GM23338 (cell line): Measurements from ENCODE around the gene PKM. TPM values are rescaled to one million over a fixed set of nuclear protein-coding genes. Genes with fewer than 3 reads are reported as not detected.

ENCODE experiments used
- ATAC-seq: fragments of 200-7000 bp; cut with Tn5 transposase; 3 replicates; pipeline ENCODE4 v1.9.1; 2020
- DNase-seq: peaks from one replicate; pipeline ENCODE4 v3.0.0-alpha.2; 2015; ENCODE audit warnings: low spot score
- H2AFZ ChIP-seq: fragments of 200-600 bp; sonication (generic); 2 replicates; pipeline ENCODE4 v1.8.0; 2016; ENCODE audit warnings: antibody characterized with exemption, mild to moderate bottlenecking, moderate library complexity
- H3F3A ChIP-seq: fragments of 200-600 bp; sonication (generic); replicated peaks from 2 replicates; pipeline ENCODE4 v1.8.0; 2017; ENCODE audit warnings: antibody characterized with exemption, mixed run types, low read depth
- H3K27ac ChIP-seq: fragments of 200-600 bp; sonication (generic); 2 replicates; pipeline ENCODE4 v1.6.1; 2016; ENCODE audit warnings: low read depth
- H3K27me3 ChIP-seq: fragments of 200-600 bp; sonication (generic); 2 replicates; pipeline ENCODE4 v1.8.0; 2016; ENCODE audit warnings: mild to moderate bottlenecking, mixed run types, moderate library complexity; ENCODE audit not compliant: insufficient read depth
- H3K36me3 ChIP-seq: fragments of 200-600 bp; sonication (generic); 2 replicates; pipeline ENCODE4 v1.8.0; 2016; ENCODE audit warnings: mild to moderate bottlenecking; ENCODE audit not compliant: insufficient read depth
- H3K4me1 ChIP-seq: fragments of 200-600 bp; sonication (generic); 2 replicates; pipeline ENCODE4 v1.8.0; 2016; ENCODE audit warnings: mild to moderate bottlenecking, moderate library complexity; ENCODE audit not compliant: insufficient read depth
- H3K4me2 ChIP-seq: fragments of 200-600 bp; sonication (generic); 2 replicates; pipeline ENCODE4 v1.7.1; 2017; ENCODE audit warnings: mixed run types
- H3K4me3 ChIP-seq: fragments of 200-600 bp; sonication (generic); 2 replicates; pipeline ENCODE4 v1.6.1; 2016; ENCODE audit warnings: mixed run types
- H3K79me2 ChIP-seq: fragments of 200-600 bp; sonication (generic); replicated peaks from 2 replicates; pipeline ENCODE4 v1.8.0; 2017; ENCODE audit warnings: mild to moderate bottlenecking; ENCODE audit not compliant: insufficient read depth
- H3K9me2 ChIP-seq: fragments of 200-600 bp; sonication (generic); 2 replicates; pipeline ENCODE4 v1.8.0; 2017; ENCODE audit not compliant: insufficient read depth
- H4K20me1 ChIP-seq: fragments of 200-600 bp; sonication (generic); replicated peaks from 2 replicates; pipeline ENCODE4 v1.8.0; 2017; ENCODE audit warnings: mild to moderate bottlenecking; ENCODE audit not compliant: insufficient read depth
- H3K27ac Mint-ChIP-seq: 2 replicates; pipeline ENCODE4 v1.8.0; 2020; ENCODE audit warnings: inconsistent platforms, mild to moderate bottlenecking, moderate library complexity, mixed read lengths
- H3K27me3 Mint-ChIP-seq: 3 replicates; pipeline ENCODE4 v1.8.0; 2022; ENCODE audit warnings: low read depth, mild to moderate bottlenecking, moderate library complexity, mixed read lengths, inconsistent platforms; ENCODE audit not compliant: insufficient read depth, poor library complexity
- H3K36me3 Mint-ChIP-seq: 3 replicates; pipeline ENCODE4 v1.8.0; 2021; ENCODE audit warnings: low read depth, mild to moderate bottlenecking, inconsistent platforms, moderate library complexity, mixed read lengths
- H3K4me1 Mint-ChIP-seq: 3 replicates; pipeline ENCODE4 v1.8.0; 2020; ENCODE audit warnings: mild to moderate bottlenecking, inconsistent platforms, mixed read lengths
- H3K4me3 Mint-ChIP-seq: 3 replicates; pipeline ENCODE4 v1.8.0; 2021; ENCODE audit warnings: moderate library complexity, mild to moderate bottlenecking, inconsistent platforms, mixed read lengths
- H3K9me3 Mint-ChIP-seq: 3 replicates; pipeline ENCODE4 v1.8.0; 2020; ENCODE audit warnings: moderate library complexity, mild to moderate bottlenecking, inconsistent platforms, mixed read lengths
- ETS1 ChIP-seq: IDR thresholded peaks from 2 replicates; pipeline ENCODE4 v1.6.1; 2016; ENCODE audit warnings: antibody characterized with exemption
- ZNF462 ChIP-seq: fragments of 250-450 bp; sonication (Bioruptor Pico); IDR thresholded peaks from 2 replicates; pipeline ENCODE4 v1.5.0; 2020; ENCODE audit warnings: mild to moderate bottlenecking, moderate library complexity
- polyA plus RNA-seq: library from polyadenylated mRNA; unstranded; fragments of >200 nt; fragmentation: Nextera tagmentation; extraction: Ambion mirVana; gene quantifications from 2 replicates; pipeline ENCODE4 v1.2.1, GENCODE V29; 2016
- total RNA-seq: library from RNA; depleted of rRNA; stranded (reverse); fragments of >200 nt; shearing (Covaris generic); gene quantifications from 2 replicates; pipeline ENCODE4 v1.2.3, GENCODE V29; 2014
- TF ChIP-seq, protein P1 (sequence below): IDR thresholded peaks from one replicate; pipeline ENCODE4 v1.6.1; 2018; ENCODE audit warnings: antibody characterized with exemption; ENCODE audit not compliant: unreplicated experiment

The PKM gene
- total and polyA plus RNA-seq, 2 experiments from 2014 or later: 432 to 1,137 TPM

GRCh38 chr15:72207558-72208085, 23.4 kb downstream of the PKM start (continued):
- TF ChIP-seq, protein P1, sequence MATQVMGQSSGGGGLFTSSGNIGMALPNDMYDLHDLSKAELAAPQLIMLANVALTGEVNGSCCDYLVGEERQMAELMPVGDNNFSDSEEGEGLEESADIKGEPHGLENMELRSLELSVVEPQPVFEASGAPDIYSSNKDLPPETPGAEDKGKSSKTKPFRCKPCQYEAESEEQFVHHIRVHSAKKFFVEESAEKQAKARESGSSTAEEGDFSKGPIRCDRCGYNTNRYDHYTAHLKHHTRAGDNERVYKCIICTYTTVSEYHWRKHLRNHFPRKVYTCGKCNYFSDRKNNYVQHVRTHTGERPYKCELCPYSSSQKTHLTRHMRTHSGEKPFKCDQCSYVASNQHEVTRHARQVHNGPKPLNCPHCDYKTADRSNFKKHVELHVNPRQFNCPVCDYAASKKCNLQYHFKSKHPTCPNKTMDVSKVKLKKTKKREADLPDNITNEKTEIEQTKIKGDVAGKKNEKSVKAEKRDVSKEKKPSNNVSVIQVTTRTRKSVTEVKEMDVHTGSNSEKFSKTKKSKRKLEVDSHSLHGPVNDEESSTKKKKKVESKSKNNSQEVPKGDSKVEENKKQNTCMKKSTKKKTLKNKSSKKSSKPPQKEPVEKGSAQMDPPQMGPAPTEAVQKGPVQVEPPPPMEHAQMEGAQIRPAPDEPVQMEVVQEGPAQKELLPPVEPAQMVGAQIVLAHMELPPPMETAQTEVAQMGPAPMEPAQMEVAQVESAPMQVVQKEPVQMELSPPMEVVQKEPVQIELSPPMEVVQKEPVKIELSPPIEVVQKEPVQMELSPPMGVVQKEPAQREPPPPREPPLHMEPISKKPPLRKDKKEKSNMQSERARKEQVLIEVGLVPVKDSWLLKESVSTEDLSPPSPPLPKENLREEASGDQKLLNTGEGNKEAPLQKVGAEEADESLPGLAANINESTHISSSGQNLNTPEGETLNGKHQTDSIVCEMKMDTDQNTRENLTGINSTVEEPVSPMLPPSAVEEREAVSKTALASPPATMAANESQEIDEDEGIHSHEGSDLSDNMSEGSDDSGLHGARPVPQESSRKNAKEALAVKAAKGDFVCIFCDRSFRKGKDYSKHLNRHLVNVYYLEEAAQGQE: no peak
- TF ChIP-seq ZNF462 (CRISPR knock-in tag): no peak

DNA sequence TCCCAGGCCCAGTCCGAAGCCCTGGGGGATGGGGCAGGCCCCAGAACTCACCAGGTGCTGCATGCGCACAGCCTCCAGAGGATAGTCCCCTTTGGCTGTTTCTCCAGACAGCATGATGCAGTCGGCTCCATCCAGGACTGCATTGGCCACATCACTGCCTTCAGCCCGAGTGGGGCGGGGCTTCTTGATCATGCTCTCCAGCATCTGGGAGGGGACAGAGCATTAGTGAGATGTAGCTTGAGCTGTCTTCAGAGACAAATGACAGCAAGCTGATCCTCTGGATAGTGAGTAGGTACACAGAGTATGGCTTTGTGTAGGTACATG, 24.4 kb downstream of the PKM start:
- H3K79me2 ChIP-seq: peaks cover 8% of the 10 kb centered on the region
- no peak overlapping the region for H3K4me3 Mint-ChIP-seq

More for the DNA sequence above, 24.4 kb downstream of the PKM start:
- Histone ChIP-seq H3K4me3 (no peak overlapping the region), H3K4me1 (no peaks in the 10 kb centered on the region), H2AFZ (no peak overlapping the region), H3K36me3 (peaks cover 95% of the 10 kb centered on the region), H3K27me3 (no peaks in the 10 kb centered on the region), H3F3A (peaks cover 65% of the 10 kb centered on the region), H3K4me2 (no peak overlapping the region), H4K20me1 (peaks cover 51% of the 10 kb centered on the region), H3K27ac (no peak overlapping the region), H3K9me2 (no peaks in the 10 kb centered on the region)
- H3K9me3 Mint-ChIP-seq: no peaks in the 10 kb centered on the region
- TF ChIP-seq ETS1: no peak
- no peak for DNase-seq
- no peak for ATAC-seq
- H3K36me3 Mint-ChIP-seq: peaks cover 98% of the 10 kb centered on the region
- peaks cover 12% of the 10 kb centered on the region for H3K27me3 Mint-ChIP-seq
- no peak overlapping the region for H3K27ac Mint-ChIP-seq
- H3K4me1 Mint-ChIP-seq: no peaks in the 10 kb centered on the region
